SIG-M5 treated with dmso at 0.1 percent for 504 hours (cell line): ENCODE results near the gene NTM.

Experiments used
- DNase-seq: peaks from one replicate; lab custom pipeline; 2025; ENCODE audit not compliant: unreplicated experiment; lab: John Stamatoyannopoulos, UW

The NTM gene

DNA sequence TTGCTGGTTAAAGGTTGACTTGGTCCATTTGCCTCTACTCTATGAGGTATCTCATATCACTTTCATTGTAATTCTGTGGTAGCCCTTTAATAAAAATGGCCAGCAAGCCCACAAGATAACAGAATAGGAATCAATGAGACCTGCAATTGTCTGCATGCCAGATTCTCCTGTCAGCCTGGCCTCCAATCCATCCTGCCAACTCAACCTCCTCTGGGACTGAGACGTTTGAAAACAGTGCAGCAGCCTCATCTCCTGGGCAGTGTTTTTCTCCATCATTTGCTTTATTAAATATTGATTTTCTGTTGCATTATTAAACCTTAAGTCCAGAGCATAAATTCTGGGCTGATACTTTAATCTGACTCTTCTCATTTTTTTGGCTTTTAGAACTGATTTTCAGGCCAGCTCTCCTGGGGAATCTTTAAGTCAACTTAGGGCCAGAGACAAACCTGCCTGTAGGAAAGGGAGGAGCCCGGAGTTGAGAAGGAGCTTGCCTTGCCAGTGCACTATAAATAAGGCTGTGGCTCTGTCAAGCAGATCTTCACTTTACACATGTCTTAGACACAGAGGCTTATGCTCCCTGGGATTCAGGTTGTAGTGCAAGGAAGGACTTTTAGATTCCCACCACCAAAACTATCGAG lies 798.0 kb downstream of the NTM start:
- no peak for DNase-seq

DNA sequence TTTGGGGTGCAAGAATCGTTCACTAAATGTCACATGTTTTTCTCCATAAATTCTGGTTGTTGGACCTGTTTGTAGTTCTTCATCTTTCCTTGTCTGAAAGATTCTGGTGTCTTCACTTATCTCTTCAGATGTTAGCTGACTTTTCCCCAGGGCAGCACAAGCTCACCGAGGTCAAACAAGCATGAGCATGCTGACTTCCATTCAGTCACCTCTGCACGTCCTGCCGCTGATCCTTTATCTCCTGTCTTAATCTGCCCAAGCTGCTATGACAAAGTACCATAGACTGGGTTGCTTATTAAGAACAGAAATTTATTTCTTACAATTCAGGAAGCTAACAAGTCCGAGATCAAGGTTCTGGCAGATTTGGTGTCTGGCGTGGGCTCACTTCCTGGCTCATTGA lies 800.6 kb downstream of the NTM start:
- no peak for DNase-seq

DNA sequence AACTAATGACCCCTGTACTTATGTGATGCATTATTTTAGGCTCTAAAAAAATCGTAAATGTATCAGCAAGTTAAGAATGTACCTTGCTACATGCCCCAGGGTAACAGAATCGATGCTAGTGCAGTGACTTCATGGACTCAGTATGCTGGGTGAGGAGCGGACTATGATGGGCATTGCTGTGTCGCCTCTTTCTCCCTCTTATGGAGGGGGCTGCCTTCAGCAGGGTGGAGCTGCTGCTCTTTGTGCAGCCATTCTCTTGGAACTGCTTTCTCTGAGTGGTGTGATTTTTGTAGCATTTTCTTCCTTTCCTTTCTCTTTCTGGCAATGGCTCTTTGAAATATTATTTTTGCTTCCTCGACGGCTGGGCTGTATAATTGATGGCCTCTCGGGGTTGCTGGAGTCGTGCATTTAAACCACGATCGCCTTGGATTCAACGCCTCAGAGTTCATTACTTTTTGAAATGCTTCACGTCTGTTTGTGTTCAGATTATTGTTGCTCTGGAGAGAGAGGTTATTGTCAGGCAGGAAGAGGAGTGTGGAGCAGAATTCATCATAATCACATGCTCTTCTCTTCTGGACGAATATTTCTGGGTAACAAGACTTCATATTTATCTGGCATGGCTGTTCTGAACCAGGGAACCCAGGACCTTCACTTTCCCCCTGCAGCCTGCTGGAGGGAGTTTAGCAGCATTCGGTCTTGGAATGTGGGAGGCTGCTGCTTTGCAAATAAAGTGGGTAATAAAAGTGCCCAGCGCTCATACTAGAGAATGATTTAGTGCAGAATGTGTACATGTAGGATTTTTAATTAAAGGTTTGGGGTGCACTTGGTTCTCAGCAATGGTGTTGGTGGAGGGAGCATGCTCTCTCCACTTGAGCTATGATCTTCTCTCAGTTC lies 804.2 kb downstream of the NTM start:
- DNase-seq: no peak

DNA sequence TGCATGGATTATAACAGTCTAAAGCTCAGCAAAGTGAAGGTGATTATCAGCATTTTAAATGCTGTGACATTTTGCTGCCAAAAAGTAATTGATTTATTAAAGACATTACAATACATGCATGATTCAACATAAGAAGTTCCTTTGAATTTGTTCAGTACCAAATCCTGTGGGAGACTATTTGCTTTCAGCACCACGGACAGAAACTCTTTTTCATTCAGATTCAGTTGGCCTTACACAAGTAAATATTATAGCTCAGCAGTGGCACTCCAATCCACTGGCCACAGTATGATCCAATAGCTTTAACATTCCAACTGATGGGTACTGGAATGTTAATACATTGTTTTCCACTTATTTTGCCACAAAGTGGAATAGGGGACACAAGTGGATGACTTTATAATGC lies 806.7 kb downstream of the NTM start:
- DNase-seq: no peak

DNA sequence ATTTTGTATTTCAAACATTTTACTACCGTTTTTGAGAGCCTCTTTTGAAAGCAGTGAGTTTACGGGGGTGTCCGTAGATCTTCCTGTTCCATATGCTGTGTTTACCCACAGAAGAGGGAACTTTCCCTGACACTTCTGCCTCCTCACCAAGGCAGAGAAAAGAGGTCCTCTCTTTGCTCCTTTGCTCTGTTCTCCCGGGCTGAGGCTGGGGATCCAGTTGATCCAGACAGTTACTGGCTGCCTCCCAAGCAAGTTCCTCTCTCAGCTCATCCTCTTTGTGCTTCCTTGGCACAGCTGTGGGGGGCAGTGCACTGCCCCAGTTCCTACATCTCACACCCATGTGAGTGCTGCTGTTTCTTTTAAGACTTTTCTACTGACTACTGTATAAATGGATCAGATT lies 813.7 kb downstream of the NTM start:
- DNase-seq: no peak

DNA sequence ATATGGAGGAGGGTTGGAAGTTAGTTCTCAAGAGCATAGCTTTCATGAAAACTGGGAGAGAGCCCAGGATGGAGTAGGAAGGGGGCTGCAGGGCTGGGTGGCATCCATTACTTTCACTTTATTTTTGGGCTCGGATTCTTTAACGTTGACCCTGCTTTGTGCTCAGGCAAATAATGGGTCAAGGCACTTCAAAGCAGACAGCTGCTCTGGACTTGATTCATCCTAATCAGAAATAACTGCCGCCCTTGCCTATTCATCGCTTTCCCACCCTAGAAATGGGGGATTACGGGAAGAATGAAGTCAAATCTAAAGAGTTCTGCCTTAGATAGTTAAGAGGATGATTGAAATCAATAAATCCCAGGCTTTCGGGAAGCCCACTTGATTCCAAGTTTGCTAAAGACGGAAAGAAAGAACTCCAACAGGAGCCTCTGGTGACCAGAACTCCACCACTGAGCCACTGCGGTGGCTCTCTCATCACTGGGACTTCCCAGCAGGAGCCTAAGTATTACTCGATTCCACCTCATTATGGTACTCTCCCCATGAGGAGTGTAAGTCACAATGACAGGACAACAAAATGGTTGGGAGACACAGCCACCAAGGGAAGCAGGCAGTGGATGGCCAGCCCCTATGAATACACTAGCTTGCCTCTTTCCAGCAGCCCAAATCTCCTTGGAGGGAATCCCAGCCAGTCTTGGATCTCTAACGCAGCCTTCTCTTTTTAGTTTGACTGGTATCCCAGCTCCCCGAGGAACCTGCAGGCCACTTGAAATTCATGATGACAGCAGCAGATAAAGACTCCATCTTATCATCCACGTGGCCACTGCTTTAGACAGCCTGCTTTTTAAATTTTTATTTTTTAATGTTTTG lies 815.5 kb downstream of the NTM start:
- no peak for DNase-seq

DNA sequence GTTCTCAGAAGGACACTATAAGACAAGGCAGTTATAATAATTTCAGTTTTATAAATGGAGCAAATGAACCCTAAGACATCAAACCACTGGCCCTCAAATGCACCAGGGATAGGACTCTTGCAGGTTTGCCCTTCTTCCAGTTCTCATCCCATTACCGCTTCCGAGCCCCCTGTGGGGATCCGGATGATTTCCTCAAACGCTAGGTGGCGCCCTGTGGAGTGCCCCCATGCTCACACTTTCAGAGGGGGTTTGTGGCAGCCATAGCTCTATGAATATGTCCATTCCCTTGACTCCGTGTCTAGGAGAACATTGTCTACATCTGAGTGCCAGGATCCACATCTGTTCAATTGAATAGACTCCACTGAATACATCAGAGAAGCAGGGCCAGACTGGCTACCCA lies 816.3 kb downstream of the NTM start:
- no peak for DNase-seq

DNA sequence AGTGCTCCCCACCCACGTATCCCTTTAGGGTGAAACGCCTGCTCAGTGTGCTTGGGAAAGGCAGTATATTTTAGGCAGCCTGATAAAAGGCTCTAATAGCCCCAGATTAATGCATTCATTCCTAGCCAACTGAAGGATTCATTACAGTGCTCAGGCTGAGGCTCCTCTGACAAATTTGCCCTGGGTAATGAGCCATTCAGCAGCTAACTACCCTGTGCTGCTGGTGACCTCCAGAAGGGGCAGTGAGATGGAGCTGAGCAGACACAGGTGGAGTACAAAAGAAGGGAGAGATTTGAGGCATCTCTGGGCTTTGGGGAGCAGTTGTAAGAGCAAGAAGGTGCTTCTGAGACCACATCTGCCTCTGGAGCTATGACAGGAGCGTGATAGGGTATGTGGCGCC lies 817.0 kb downstream of the NTM start:
- DNase-seq: no peak

DNA sequence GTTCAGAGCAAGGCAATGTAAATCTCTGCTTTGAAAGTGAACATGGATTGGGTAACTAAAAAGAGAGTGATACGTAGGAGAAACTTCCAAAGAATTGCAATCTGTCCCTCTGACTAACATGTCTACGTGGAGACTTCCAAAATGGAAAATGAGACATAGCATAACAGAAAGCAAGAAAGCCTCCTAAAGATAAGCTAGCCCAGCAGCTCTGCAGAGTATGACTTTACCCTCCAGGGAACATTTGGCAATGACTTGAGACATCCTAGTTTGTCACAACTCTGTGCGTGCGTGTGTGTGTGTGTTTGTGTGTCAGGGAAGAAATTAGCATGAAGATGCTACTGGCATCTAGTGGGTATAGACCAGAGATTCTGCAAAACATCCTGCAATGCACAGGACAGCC lies 817.4 kb downstream of the NTM start:
- DNase-seq: no peak

DNA sequence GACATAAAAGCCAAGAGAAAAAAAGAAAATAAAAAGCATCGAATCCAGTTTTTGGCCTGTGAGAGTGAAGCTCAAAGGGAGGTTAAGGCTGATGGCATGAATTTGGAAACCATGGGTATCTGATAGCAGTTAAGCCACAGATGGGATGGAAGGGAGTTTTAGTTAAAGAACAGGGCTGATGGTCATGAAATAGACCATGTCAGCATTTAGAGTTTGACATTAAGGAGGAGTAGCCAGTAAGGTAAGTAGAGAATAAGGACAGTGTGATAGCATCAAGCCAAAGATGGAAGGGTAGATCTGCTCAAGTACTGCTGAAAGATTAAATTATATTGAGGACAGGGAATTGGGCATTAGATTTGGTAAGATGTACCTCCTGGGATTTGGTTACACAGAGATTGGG lies 826.5 kb downstream of the NTM start:
- no peak for DNase-seq

DNA sequence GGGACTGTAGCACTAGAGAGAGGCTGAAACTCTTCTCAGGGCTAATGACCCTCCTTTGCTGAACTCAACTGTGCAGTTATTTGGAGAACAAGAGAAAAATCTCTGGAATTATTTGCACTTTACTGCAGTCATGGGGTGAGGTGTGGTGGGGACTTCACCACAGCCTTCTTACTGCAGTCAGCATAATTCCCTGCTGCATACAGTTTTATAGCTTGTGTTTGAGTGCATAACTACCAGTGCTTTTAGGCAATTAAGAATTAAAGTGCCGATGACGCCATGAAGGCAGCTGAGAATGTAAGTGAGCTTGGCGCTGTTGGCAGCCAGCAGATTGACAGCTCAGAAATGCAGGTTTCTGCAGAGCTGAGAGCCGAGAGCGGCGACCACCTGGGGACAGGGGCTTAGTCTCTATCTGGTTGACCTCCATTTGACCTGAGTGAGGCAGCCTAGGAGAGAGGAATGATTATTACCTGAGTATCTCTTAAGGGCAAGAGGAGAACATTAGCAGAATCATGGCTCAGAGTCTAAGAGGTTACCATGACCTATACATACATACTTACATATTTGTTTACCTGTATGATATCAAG lies 830.0 kb downstream of the NTM start:
- DNase-seq: no peak

DNA sequence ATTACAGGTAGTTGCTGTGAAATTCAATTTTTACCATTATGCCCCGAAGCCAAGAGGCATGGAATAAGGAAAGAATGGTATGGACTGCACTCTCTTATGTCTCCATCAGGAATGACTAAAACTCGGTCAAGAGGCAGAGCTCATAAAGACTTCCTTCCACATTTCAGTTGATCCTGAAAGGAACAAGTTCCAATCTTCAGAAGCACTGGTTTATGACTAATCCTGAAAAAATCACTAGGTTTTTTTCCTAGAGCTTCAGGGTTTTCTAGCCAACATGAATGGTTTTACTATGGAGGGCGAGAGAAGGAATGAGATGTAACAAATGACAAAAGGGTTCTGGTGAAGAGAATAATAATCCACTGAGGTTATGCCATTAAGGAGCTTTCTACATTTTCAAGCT lies 832.2 kb downstream of the NTM start:
- DNase-seq: no peak

DNA sequence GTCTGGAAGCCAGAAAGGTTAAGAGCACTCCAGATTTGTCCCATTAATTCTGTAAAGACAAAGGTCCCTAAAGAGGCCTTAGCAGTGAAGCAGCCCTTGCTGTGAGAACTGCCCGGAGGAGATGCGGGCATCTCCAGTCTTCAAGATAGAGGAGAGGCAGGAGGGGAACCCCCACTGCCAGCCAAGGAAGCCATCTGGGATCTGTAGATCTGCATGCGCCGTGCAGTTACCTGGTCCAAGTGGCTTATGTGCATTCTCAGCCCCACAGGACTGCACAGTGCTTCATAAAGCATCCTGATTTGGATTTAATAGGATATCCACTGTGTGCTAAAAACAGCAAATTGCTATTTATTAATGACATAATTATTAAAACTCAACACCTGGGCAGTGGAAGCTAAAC lies 834.6 kb downstream of the NTM start:
- DNase-seq: no peak

DNA sequence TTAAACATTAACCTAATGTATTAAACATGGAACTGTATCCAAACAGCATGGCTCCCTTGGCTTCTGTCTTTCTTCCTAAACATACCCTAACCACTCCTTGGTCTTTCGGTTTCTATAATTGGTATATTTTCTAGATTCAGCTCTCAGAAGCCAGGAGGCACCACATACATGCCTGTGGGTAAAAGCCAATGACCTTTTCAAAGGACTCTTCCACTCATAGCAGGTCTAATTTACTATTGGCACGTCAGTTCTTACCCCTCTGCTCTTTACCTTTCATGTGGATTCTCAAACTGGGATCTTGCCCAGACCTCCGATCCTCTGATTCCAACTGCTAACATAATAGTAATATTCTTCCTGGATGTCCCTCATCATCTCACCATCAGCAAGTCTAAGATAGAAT lies 835.1 kb downstream of the NTM start:
- DNase-seq: no peak

DNA sequence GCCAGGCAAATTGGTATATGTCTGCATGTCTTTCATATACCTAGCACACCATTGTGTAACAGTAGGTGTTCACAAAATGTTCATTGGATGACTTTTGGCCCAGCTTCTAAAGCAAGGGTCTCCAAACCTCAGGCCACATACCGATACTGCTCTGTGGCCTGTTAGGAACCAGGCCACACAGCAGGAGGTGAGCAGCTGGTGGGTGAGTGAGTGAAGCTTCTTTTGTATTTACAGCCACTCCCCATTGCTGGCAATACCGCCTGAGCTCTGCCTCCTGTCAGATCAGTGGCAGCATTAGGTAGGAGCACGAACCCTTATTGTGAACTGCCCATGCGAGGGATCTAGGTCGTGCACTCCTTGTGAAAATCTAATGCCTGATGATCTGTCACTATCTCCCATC lies 836.6 kb downstream of the NTM start:
- DNase-seq: no peak

DNA sequence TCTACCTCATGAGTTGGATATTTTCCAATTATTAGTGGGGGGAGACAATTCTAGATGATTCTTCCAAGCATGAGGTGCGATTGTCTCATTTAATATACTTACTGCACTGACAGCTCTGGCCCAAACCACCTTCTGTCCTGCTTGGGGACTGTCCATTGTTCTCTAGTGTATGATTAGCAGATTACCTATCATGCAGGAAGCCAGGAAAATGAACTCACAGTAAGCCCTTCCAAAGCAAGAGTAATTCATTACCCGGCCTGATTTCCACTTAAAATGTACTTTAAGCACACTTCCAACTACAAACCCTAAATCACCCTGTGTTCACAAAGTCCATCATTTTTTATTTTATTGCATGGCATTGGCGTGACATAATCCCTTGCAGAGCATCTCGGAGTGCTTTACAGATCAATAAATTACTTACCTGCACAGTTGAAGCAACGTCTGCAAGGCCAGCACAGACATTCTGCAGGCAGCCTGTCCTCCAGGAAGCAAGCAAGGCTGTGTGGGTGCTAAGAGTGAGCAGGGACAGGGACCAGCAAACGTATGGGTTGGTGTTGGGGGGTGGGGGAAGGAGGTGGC lies 838.2 kb downstream of the NTM start:
- DNase-seq: no peak

DNA sequence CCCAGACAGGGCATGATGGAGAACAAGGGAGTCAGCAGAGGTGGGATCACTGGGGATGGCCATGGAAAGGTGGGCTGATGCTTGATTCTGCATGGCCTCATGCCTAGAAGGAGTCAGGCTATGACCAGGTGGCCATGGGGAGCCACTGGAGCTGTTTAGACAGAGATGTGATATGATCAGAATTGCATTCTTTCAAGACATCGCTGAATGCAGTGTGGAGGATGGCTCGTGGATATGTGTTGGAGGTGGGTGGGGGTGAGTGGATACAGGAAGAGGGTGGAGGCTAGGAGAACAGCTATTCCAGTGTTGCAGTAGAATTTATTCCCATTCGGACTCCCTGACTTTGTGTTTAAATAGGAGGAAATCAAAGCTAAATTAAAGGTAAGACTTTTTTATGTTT lies 841.1 kb downstream of the NTM start:
- no peak for DNase-seq

DNA sequence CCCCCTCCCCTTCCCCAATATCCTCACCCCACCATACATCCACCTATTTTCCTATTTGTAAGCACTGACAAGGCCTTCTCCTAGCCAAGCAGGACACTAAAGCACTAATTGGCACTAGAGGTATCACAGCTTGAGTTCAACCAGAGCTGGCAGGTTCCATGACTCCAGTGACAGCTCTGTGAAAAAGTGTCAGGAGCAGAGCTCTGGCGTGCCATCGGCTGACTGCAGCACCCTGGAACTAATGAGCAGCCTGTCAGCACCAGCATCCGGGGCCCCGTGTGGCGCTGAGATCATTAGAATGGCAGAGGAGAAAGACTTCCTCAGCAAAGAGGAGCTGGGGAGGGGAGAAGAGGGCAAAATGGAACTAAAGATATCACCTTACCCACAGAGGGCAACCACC lies 847.4 kb downstream of the NTM start:
- DNase-seq: no peak

DNA sequence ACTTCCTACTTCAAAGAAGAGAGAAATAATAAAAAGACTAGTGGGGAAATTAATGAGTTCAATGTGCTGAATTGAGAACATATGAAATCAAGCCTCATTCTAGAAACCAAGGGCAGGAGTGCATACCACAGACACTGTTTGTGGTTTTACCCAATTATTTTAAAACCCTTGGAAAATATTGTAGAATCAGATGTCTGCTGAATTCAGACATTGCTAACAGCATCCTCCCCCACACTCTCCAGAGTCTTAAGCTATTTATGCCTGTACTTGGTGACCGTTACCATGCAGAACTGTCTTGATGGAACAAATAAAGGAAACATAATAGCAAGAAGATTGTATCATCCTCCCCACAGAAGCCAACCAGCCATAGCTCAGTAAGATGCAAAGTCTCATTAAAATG lies 850.1 kb downstream of the NTM start:
- DNase-seq: no peak

DNA sequence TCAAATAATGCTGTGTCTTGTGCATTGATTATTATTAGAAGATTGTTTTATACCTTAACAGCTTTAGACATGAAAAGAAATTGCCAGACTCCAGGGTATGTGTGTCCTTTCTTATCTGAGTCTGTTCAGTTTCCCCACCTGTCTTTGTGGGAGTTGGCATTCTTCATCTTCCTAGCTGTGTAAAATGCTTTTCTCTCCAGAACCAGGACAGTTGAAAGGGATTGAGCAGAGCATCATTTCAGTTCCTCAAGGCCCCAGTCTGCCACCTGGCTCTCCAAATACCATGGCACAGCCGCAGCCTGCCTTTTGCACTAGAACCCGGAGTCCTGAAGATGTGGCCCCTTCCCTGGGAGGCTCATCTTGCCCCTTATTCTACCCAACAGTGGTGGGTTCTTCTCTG lies 851.9 kb downstream of the NTM start:
- no peak for DNase-seq

DNA sequence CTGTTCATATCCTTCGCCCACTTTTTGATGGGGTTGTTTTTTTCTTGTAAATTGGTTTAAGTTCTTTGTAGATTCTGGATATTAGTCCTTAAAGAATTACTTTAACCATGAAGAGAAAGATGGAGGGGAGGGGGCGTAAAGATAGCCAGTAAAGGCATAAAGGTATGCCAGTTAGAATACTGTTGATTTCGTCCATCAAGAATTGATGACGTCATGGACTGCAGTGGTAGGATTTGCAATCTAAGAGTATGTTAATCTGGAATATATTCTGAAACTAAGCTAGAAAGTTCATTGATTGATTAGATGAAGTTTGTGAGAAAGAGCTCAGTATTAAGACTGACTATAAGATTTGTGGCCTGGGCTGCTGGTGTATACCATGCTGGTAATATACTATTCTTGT lies 856.1 kb downstream of the NTM start:
- DNase-seq: no peak
